Skeletal muscle satellite cell (primary cell): ENCODE measurements around the gene SCG5. TPM values are rescaled to one million over a fixed set of nuclear protein-coding genes. Genes with fewer than 3 reads are reported as not detected.

Experiments
- H3K27me3 ChIP-seq: 2 replicates; pipeline ENCODE4 v1.7.0; 2013; ENCODE audit warnings: low read length; ENCODE audit not compliant: control insufficient read depth, insufficient read depth
- H3K36me3 ChIP-seq: 2 replicates; pipeline ENCODE4 v1.7.0; 2013; ENCODE audit warnings: mild to moderate bottlenecking, control low read depth, low read length; ENCODE audit not compliant: insufficient read depth
- H3K4me1 ChIP-seq: 2 replicates; pipeline ENCODE4 v1.7.0; 2013; ENCODE audit warnings: low read length; ENCODE audit not compliant: control insufficient read depth, insufficient read depth
- H3K4me2 ChIP-seq: 2 replicates; pipeline ENCODE4 v1.7.0; 2013; ENCODE audit warnings: mild to moderate bottlenecking, low read length
- H3K4me3 ChIP-seq: 2 replicates; pipeline ENCODE4 v1.7.0; 2013; ENCODE audit warnings: low read length
- H3K9ac ChIP-seq: 2 replicates; pipeline ENCODE4 v1.7.0; 2013; ENCODE audit warnings: mild to moderate bottlenecking, low read depth, low read length, moderate library complexity
- H3K9me3 ChIP-seq: replicated peaks from 2 replicates; pipeline ENCODE4 v1.7.0; 2013; ENCODE audit warnings: mild to moderate bottlenecking, control low read depth, low read length
- small RNA-seq: library from RNA; depleted of rRNA; stranded (forward); fragments of <200 nt; gene quantifications from one replicate; pipeline ENCODE3, GENCODE V24; 2012

Gene SCG5

DNA sequence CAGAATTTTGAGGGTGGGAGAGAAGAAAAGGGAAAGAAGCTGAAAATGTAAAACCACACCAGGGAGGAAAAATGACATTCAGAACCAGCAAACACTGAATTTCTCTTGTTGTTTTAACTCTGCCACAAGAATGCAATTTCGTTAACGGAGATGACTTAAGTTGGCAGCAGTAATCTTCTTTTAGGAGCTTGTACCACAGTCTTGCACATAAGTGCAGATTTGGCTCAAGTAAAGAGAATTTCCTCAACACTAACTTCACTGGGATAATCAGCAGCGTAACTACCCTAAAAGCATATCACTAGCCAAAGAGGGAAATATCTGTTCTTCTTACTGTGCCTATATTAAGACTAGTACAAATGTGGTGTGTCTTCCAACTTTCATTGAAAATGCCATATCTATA lies 91.8 kb downstream of the SCG5 start:
- H3K4me3 ChIP-seq, result peak overlapping the region; percentile 5
- peaks cover 50% of the 10 kb centered on the region for H3K4me1 ChIP-seq
- peak overlapping the region; percentile 37 for H3K4me2 ChIP-seq
- no peaks in the 10 kb centered on the region for H3K27me3 ChIP-seq
- H3K36me3 ChIP-seq, result peaks cover 78% of the 10 kb centered on the region
- no peaks in the 10 kb centered on the region for H3K9me3 ChIP-seq
- H3K9ac ChIP-seq, result peak overlapping the region; percentile 38

DNA sequence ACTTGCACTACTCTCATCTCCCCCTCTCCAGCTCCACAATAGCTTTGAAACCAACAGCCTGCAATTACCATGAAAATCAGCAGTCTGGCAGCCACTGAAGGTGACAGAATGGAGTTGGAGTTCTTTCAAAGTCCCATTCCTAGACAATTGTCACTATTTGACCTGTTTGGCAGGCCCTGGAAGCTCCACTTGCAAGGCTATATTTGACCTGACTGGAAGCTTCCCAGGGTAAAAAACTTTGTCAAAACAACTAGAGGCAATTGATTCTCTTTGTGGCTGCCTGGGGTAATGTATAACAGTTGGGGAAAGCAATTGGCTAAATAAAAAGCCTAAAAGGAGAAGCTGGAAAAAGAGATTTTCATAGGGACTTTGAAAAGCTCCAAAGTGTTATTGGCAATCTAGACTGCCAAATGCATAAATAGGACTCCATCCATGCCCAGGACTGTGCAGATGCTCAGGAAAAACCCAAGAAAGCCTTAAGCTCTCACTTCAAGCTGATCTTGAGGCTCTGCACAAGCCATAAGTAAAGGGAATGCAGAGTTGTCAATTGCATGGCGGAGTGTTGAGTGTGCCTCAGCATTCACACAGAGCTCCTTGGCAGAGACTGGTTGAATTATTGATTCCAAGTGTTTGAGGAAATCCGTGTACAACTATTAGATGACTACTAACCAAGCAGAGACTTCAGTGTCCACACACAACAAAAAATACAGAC lies 94.6 kb downstream of the SCG5 start:
- H3K4me1 ChIP-seq, result peaks cover 35% of the 10 kb centered on the region
- peaks cover 53% of the 10 kb centered on the region for H3K36me3 ChIP-seq
- H3K9me3 ChIP-seq, result no peaks in the 10 kb centered on the region
- no peaks in the 10 kb centered on the region for H3K27me3 ChIP-seq
- no peak overlapping the region for H3K9ac ChIP-seq
- H3K4me2 ChIP-seq, result no peak overlapping the region
- H3K4me3 ChIP-seq, result no peak overlapping the region

DNA sequence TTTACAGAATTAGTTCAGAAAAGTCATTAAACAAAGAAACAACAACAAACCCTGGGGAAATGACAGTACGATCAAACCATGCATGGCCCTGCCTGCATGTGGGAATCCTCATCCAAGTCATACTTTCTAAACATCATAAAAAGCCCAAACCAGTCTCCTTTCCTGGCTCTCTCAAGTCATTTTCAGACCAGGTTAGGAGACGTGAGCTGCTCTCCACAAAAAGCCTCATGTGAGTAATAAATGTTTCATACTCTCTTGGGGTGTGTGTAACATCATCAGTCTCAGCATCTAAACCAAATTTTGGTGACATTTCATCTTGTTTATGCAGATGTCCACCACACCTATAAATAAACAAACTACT lies 95.2 kb downstream of the SCG5 start:
- H3K4me2 ChIP-seq, result no peak overlapping the region
- H3K9me3 ChIP-seq, result no peaks in the 10 kb centered on the region
- H3K4me3 ChIP-seq, result no peak overlapping the region
- H3K36me3 ChIP-seq, result peaks cover 47% of the 10 kb centered on the region
- peaks cover 30% of the 10 kb centered on the region for H3K4me1 ChIP-seq
- no peak overlapping the region for H3K9ac ChIP-seq
- no peaks in the 10 kb centered on the region for H3K27me3 ChIP-seq

DNA sequence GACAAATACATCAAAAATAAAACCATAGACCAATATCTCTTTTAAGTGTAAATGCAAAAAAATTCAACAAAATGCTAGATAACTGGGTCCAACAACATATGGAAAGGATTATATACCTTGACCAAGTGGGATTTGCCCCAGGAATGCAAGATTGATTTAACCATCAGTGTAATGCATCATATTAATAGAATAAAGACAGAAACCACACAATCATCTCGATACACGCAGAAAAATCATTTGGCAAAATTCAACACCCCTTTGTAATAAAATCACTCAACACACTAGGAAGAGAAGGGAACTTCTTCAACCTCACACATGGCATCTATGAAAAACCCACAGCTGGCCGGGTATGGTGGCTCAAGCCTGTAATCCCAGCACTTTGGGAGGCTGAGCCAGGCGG lies 95.8 kb downstream of the SCG5 start:
- Histone ChIP-seq H3K36me3 (peaks cover 41% of the 10 kb centered on the region), H3K4me1 (peaks cover 24% of the 10 kb centered on the region)

DNA sequence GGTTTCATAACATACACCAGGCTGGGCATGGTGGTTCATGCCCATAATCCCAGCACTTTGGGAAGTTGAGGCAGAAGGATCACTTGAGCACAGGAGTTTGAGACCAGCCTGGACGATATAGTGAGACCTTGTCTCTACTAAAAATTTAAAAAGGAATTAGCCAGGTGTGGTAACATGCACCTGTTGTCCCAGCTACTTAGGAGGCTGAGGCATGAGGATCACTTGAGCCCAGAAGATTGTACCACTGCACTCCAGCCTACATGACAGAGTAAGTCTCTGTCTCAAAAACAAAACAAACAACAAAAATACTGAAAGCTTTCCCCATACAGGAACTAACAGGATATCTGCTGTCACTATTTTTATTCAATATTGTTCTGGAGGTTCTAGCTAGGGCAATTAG lies 97.2 kb downstream of the SCG5 start:
- peaks cover 19% of the 10 kb centered on the region for H3K4me1 ChIP-seq
- H3K4me2 ChIP-seq, result no peak overlapping the region
- H3K4me3 ChIP-seq, result no peak overlapping the region

More for the DNA sequence above, 95.8 kb downstream of the SCG5 start:
- Histone ChIP-seq H3K4me3 (no peak overlapping the region), H3K9me3 (no peaks in the 10 kb centered on the region), H3K4me2 (no peak overlapping the region), H3K27me3 (no peaks in the 10 kb centered on the region), H3K9ac (no peak overlapping the region)

DNA sequence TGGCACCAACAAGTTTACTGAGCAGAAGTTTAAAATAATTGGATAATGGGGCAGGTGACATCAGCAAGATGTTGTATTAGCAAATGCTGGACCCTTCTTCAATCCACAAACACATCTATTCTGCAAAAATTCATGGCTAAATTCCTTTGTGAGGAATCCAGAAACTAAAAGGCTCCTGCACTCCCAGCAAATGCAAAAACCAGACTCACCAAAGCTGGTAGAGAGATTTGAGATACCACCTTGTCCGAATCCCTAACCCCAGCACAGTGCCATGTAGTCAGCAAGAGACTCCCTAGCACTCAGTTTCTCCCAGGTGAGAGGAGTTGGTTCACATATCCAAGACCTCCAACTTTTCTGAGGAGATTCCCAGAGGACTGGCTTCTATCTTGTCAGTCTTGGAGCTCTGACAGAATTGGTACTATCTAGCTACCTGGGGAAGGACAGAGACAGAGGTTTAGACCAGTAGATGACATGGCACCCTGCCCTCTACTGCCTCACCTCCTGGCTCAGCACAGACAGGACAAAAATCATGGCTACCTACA lies 98.1 kb downstream of the SCG5 start:
- no peak overlapping the region for H3K4me2 ChIP-seq
- H3K4me1 ChIP-seq, result peaks cover 13% of the 10 kb centered on the region
- no peaks in the 10 kb centered on the region for H3K9me3 ChIP-seq
- H3K4me3 ChIP-seq, result no peak overlapping the region
- no peaks in the 10 kb centered on the region for H3K27me3 ChIP-seq
- no peak overlapping the region for H3K9ac ChIP-seq
- peaks cover 22% of the 10 kb centered on the region for H3K36me3 ChIP-seq

More for the DNA sequence above, 97.2 kb downstream of the SCG5 start:
- Histone ChIP-seq H3K27me3 (no peaks in the 10 kb centered on the region), H3K9me3 (no peaks in the 10 kb centered on the region), H3K36me3 (peaks cover 32% of the 10 kb centered on the region), H3K9ac (no peak overlapping the region)

DNA sequence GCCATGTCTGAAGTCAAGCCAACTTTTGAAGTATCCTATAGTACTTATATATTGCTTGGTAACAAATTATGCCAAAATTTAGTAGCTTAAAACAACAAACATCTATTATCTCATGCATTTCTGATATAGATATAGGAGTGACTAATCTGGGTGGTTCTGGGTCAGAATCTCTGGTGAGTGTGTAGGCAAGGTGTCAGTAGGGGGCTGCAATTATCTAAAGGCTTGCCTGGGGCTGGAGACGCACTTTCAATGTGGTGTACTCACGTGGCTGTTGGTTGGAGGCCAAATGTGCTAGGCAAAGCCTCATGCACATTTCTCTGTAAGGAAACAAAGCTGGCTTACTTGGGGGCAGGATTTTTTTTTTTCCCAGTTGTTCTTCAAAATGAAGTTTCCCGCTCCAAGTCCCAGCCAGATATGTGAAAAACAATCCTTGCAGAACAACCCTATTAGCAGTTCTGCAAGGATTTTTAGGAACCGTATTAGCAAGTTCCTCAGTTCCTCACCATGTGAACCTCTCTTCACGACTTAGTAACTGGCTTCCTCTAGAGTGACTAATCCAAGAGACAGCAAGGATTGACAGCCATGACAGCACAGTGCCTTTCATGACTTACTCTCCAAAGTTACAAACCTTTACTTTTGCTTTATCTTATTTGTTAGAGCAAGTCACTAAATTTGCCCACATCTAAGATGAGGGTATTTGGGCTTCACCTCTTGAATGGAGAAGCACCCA lies 102.1 kb downstream of the SCG5 start:
- no peaks in the 10 kb centered on the region for H3K36me3 ChIP-seq
- no peak overlapping the region for H3K4me3 ChIP-seq
- no peak overlapping the region for H3K9ac ChIP-seq
- no peak overlapping the region for H3K4me2 ChIP-seq
- H3K4me1 ChIP-seq, result peaks cover 12% of the 10 kb centered on the region
- no peaks in the 10 kb centered on the region for H3K9me3 ChIP-seq
- H3K27me3 ChIP-seq, result no peaks in the 10 kb centered on the region

DNA sequence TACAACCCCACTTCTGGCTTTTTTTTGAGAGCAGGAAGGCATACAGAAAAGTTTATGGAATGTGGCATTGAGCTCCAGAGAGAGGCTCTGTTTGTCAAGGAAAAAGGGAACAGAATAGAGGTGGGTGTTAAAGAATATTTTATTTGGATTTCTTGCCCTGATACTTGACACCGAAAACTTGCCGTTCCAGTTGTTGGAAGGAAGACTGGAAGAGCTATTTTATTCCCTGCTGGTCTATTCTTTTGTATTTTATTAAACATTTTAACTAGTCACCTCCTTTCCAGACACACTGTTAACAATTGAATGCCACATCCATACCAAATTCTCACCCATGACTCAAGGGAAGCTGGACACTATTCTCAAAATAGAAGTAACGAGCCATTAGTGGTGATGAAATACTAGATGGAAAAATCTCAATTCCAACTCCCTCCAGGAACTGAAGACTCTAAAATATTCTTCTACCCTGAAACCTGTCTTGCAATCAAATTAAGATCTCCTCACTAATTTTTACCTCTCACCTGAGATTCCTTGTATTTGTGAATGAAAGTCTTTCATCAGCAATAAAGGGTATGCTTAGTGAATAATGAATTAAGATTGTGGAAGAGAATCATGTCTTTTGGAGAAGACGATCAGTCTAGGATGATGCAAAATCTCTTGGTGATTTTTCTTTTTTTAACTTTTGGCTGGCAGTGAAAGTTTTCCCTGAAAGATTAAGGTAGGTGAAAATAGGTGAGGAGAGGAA lies 104.8 kb downstream of the SCG5 start:
- no peak overlapping the region for H3K9ac ChIP-seq
- no peaks in the 10 kb centered on the region for H3K36me3 ChIP-seq
- no peaks in the 10 kb centered on the region for H3K9me3 ChIP-seq
- peaks cover 12% of the 10 kb centered on the region for H3K4me1 ChIP-seq
- H3K4me3 ChIP-seq, result no peak overlapping the region
- no peaks in the 10 kb centered on the region for H3K27me3 ChIP-seq
- no peak overlapping the region for H3K4me2 ChIP-seq

Small RNAs within 50 kb of the gene (small RNA-seq; reads per million reads assigned to genes)
- gene RN7SL286P, result not detected
